NCI-H1694 (cell line): ENCODE measurements around the gene RPRD2.

Source experiments
- DNase-seq: peaks from one replicate; lab custom pipeline; 2025; lab: John Stamatoyannopoulos, UW

Gene RPRD2

GRCh38 chr1:150514913-150515327, 151.0 kb downstream of the RPRD2 start:
- no peak for DNase-seq

GRCh38 chr1:150515328-150516049, 151.5 kb downstream of the RPRD2 start, which contains the start of gene FALEC:
FALEC (plus strand) TSS chr1:150515752.
- DNase-seq = peak; percentile 94

GRCh38 chr1:150516050-150516591, 152.2 kb downstream of the RPRD2 start:
- DNase-seq = peak; percentile 40

GRCh38 chr1:150516616-150517015, 152.7 kb downstream of the RPRD2 start:
- peak; percentile 10 for DNase-seq

GRCh38 chr1:150521196-150521968, 157.4 kb downstream of the RPRD2 start:
- DNase-seq = no peak

GRCh38 chr1:150525348-150525747, 161.4 kb downstream of the RPRD2 start:
- no peak for DNase-seq
